Measurements from ENCODE around the gene KRR1.

KRR1 gene
- total RNA-seq = 76.8 to 255 (median 137) reads per million in 9 experiments

GRCh38 chr12:75511116-75512048 is at the start of gene KRR1:
KRR1 (minus strand) TSS chr12:75511609; CDS start chr12:75511597, 12 bp downstream.
- Mint-ChIP-seq H3K27me3 (no peaks in the 10 kb centered on the region), H3K4me3 (peak within 1 kb of the TSS; percentile 99), H3K9me3 (no peaks in the 10 kb centered on the region), H3K27ac (peak within 1 kb of the TSS; percentile 99), H3K36me3 (ENCODE audit: insufficient read depth) (peaks cover 26% of the 10 kb centered on the region), H3K4me1 (ENCODE audit: low read depth in 2 of 2) (peaks cover 19 to 21% of the 10 kb centered on the region in 2 donors)
- ATAC-seq (replicated peaks) = peak; percentile 97
- DNase-seq = peak; percentile 80 to 83 (median 82)

GRCh38 chr12:75560167-75560566 is 48.8 kb upstream of the KRR1 start:
- Mint-ChIP-seq H3K36me3 (ENCODE audit: insufficient read depth) (no peaks in the 10 kb centered on the region), H3K9me3 (no peaks in the 10 kb centered on the region), H3K27me3 (peaks cover 23 to 32% of the 10 kb centered on the region in 2 donors), H3K27ac (no peak overlapping the region), H3K4me3 (no peak overlapping the region), H3K4me1 (ENCODE audit: low read depth in 2 of 2) (no peaks in the 10 kb centered on the region)
- ATAC-seq (replicated peaks) (no peak), DNase-seq (no peak)

DNA sequence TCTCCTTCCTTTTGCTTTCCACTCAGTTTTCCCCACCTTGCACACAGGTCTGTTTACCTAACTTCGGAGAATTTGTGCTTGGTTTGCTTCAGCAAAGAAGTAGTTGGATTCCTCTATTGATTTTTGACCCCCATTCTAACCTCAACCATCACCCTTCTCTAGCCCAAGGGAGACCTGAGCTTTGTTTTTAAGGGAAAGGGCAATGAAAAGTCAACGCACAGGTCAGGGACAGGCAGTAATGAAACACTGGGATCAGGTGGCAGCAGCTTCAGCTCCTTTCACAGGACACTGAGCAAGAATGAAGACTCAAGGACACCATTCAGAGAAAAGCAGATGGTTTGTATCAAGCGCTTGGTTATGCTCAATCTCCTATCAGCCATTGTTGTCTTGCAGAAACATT is 46.9 kb upstream of the KRR1 start:
- no peak overlapping the region for H3K4me3 Mint-ChIP-seq
- no peaks in the 10 kb centered on the region for H3K9me3 Mint-ChIP-seq
- no peaks in the 10 kb centered on the region for H3K4me1 Mint-ChIP-seq (ENCODE audit: low read depth in 2 of 2)
- ATAC-seq (replicated peaks) (no peak), DNase-seq (no peak)
- no peak overlapping the region for H3K27ac Mint-ChIP-seq
- H3K36me3 Mint-ChIP-seq (ENCODE audit: insufficient read depth) = no peaks in the 10 kb centered on the region
- peaks cover 23 to 32% of the 10 kb centered on the region in 2 donors for H3K27me3 Mint-ChIP-seq

GRCh38 chr12:75556311-75556899 is 45.0 kb upstream of the KRR1 start:
- H3K4me3 Mint-ChIP-seq = no peak overlapping the region

DNA sequence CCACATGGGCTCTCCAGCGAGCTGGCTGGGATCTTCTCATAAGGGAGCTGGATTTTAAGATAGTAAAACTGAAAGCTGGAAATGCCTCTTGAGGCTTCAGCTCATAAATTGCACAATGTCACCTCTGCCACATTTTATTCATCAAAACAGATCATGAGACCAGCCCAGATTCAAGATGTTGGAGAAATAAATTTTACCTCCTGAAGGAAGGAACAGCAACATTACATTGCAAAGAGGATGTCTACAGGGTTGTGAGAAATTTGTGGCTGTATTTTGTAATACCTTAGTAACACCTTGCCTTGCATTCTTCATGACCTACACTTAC is 43.1 kb upstream of the KRR1 start:
- H3K4me1 Mint-ChIP-seq (ENCODE audit: low read depth in 2 of 2) = no peaks in the 10 kb centered on the region
- H3K27ac Mint-ChIP-seq = no peak overlapping the region
- no peaks in the 10 kb centered on the region for H3K9me3 Mint-ChIP-seq

More at GRCh38 chr12:75556311-75556899, 45.0 kb upstream of the KRR1 start:
- no peak for DNase-seq
- ATAC-seq (replicated peaks) = no peak
- H3K27ac Mint-ChIP-seq = no peak overlapping the region
- H3K27me3 Mint-ChIP-seq = peaks cover 17 to 30% of the 10 kb centered on the region in 2 donors
- no peaks in the 10 kb centered on the region for H3K36me3 Mint-ChIP-seq (ENCODE audit: insufficient read depth)
- H3K9me3 Mint-ChIP-seq = no peaks in the 10 kb centered on the region
- no peaks in the 10 kb centered on the region for H3K4me1 Mint-ChIP-seq (ENCODE audit: low read depth in 2 of 2)

GRCh38 chr12:75553836-75554555 is 42.6 kb upstream of the KRR1 start:
- Mint-ChIP-seq H3K4me1 (ENCODE audit: low read depth in 2 of 2) (no peaks in the 10 kb centered on the region), H3K27ac (no peak overlapping the region), H3K36me3 (ENCODE audit: insufficient read depth) (no peaks in the 10 kb centered on the region), H3K9me3 (no peaks in the 10 kb centered on the region), H3K27me3 (peaks cover 23 to 39% of the 10 kb centered on the region in 2 donors), H3K4me3 (no peak overlapping the region)
- DNase-seq = no peak
- no peak for ATAC-seq (replicated peaks)

More for the DNA sequence above, 43.1 kb upstream of the KRR1 start:
- H3K36me3 Mint-ChIP-seq (ENCODE audit: insufficient read depth) = no peaks in the 10 kb centered on the region
- ATAC-seq (replicated peaks) = no peak
- DNase-seq = no peak
- H3K4me3 Mint-ChIP-seq = no peak overlapping the region
- peaks cover 22 to 39% of the 10 kb centered on the region in 2 donors for H3K27me3 Mint-ChIP-seq

DNA sequence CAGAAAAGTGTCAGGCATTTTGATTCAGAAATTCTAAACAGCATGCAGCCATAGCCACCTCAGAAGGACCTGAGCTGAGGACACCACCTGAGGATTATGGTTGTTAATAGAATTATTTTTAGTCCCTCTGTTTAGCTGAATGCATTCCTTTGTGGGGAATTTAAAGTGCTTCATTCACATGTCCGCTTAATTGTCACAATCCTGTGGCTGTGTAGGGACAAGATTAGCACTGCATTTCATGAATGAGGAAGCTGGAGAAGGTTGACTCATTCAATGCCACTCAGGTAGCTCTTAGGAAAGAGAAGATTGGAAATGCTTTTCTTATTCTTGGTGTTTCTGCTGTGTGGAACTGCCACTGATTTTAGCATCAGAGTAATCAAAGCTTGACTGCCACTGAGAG is 42.0 kb upstream of the KRR1 start:
- no peak overlapping the region for H3K27ac Mint-ChIP-seq

DNA sequence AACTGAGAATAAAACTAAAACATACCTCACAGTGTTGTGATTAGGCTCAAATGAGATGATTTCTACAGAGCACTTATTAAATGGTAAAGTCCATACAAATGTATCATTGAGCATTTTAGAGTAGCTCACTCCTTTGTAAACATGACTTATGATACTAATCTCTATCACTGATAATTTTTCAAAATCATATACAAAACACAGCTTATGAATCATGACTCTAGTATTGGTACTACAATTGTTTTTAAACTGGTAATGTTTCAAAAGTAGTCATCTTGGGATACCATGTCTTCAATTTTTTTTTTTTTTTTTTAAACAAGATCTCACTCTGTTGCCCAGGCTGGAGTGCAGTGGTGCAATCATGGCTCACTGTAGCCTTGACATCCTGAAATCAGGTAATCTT is 40.1 kb upstream of the KRR1 start:
- Mint-ChIP-seq H3K9me3 (no peaks in the 10 kb centered on the region), H3K4me1 (ENCODE audit: low read depth in 2 of 2) (no peaks in the 10 kb centered on the region), H3K36me3 (ENCODE audit: insufficient read depth) (no peaks in the 10 kb centered on the region), H3K4me3 (no peak overlapping the region), H3K27ac (no peak overlapping the region), H3K27me3 (peaks cover 26 to 31% of the 10 kb centered on the region in 2 donors)
- no peak for DNase-seq
- ATAC-seq (replicated peaks) = no peak

More for the DNA sequence above, 42.0 kb upstream of the KRR1 start:
- no peak for ATAC-seq (replicated peaks)
- no peaks in the 10 kb centered on the region for H3K9me3 Mint-ChIP-seq
- DNase-seq = no peak
- H3K4me3 Mint-ChIP-seq = no peak overlapping the region
- peaks cover 24 to 36% of the 10 kb centered on the region in 2 donors for H3K27me3 Mint-ChIP-seq
- no peaks in the 10 kb centered on the region for H3K4me1 Mint-ChIP-seq (ENCODE audit: low read depth in 2 of 2)
- H3K36me3 Mint-ChIP-seq (ENCODE audit: insufficient read depth) = no peaks in the 10 kb centered on the region

- DNase-seq (no peak), ATAC-seq (replicated peaks) (no peak)
- no peak overlapping the region for H3K4me3 Mint-ChIP-seq
- peaks cover 27 to 28% of the 10 kb centered on the region in 2 donors for H3K27me3 Mint-ChIP-seq
- no peak overlapping the region for H3K27ac Mint-ChIP-seq
- H3K4me1 Mint-ChIP-seq (ENCODE audit: low read depth in 2 of 2) = no peaks in the 10 kb centered on the region
- no peaks in the 10 kb centered on the region for H3K36me3 Mint-ChIP-seq (ENCODE audit: insufficient read depth)
- no peaks in the 10 kb centered on the region for H3K9me3 Mint-ChIP-seq
Measured at GRCh38 chr12:75550401-75551240, 39.2 kb upstream of the KRR1 start.

GRCh38 chr12:75549989-75550388 is 38.6 kb upstream of the KRR1 start:
- Mint-ChIP-seq H3K4me1 (ENCODE audit: low read depth in 2 of 2) (no peaks in the 10 kb centered on the region), H3K36me3 (ENCODE audit: insufficient read depth) (no peaks in the 10 kb centered on the region), H3K9me3 (no peaks in the 10 kb centered on the region), H3K4me3 (no peak overlapping the region), H3K27ac (no peak overlapping the region), H3K27me3 (peaks cover 30 to 31% of the 10 kb centered on the region in 2 donors)
- DNase-seq = no peak
- no peak for ATAC-seq (replicated peaks)

GRCh38 chr12:75548879-75549278 is 37.5 kb upstream of the KRR1 start:
- no peak overlapping the region for H3K27ac Mint-ChIP-seq
- H3K4me1 Mint-ChIP-seq (ENCODE audit: low read depth in 2 of 2) = no peaks in the 10 kb centered on the region
- DNase-seq (no peak), ATAC-seq (replicated peaks) (no peak)
- no peaks in the 10 kb centered on the region for H3K36me3 Mint-ChIP-seq (ENCODE audit: insufficient read depth)
- no peaks in the 10 kb centered on the region for H3K9me3 Mint-ChIP-seq
- H3K27me3 Mint-ChIP-seq = peaks cover 30 to 40% of the 10 kb centered on the region in 2 donors
- no peak overlapping the region for H3K4me3 Mint-ChIP-seq

DNA sequence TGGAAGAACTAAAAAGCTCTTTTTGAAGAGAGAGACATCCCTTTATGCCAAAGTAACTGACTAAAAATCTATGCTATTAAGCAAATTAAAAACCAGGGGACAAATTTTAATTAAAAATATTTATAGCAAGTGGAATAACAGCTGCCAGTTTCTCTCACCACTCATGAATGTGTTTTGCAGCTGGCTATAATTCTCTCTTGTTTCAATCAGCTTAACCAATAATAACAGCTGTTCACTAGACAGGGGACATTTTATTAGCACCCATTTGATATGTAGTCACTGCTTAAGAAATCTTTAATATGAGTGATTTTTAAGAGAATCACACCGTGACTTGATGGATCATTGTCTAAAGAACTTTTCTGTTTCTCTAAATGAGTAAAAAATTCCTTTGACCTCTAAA is 34.2 kb upstream of the KRR1 start:
- Mint-ChIP-seq H3K36me3 (ENCODE audit: insufficient read depth) (no peaks in the 10 kb centered on the region), H3K4me1 (ENCODE audit: low read depth in 2 of 2) (no peaks in the 10 kb centered on the region), H3K27ac (no peak overlapping the region), H3K27me3 (peaks cover 20 to 41% of the 10 kb centered on the region in 2 donors), H3K4me3 (no peak overlapping the region), H3K9me3 (no peaks in the 10 kb centered on the region)
- DNase-seq = no peak
- no peak for ATAC-seq (replicated peaks)

DNA sequence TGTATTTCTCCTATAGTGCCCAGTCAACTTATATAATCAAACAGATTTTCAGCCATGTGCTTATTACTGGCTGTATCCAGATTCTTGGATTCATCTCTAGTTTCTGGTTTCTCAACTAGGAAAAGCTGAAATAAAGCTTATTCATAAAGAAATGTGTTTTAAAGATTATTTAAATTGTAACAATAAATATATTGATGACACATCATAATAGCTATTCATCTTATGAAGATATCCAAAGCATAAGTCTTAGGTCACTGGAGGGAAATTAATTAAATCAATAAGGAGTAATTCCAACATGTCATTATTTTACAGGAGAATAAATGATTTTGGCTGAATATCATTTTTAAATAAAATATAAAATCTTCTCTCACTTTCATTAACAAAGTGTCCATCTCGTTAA is 32.1 kb upstream of the KRR1 start:
- H3K9me3 Mint-ChIP-seq = no peaks in the 10 kb centered on the region
- no peak overlapping the region for H3K4me3 Mint-ChIP-seq
- H3K36me3 Mint-ChIP-seq (ENCODE audit: insufficient read depth) = no peaks in the 10 kb centered on the region
- H3K27me3 Mint-ChIP-seq = peaks cover 11 to 26% of the 10 kb centered on the region in 2 donors
- DNase-seq (no peak), ATAC-seq (replicated peaks) (no peak)
- no peaks in the 10 kb centered on the region for H3K4me1 Mint-ChIP-seq (ENCODE audit: low read depth in 2 of 2)
- H3K27ac Mint-ChIP-seq = no peak overlapping the region

Measured in effector memory CD8-positive, alpha-beta T cell (primary cell).